ENCODE measurements around the gene PCLO. TPM values are rescaled to one million over a fixed set of nuclear protein-coding genes. Genes with fewer than 3 reads are reported as not detected.

Gene PCLO
- total RNA-seq, 1 donor from 2014 or later: 6.7 TPM

DNA sequence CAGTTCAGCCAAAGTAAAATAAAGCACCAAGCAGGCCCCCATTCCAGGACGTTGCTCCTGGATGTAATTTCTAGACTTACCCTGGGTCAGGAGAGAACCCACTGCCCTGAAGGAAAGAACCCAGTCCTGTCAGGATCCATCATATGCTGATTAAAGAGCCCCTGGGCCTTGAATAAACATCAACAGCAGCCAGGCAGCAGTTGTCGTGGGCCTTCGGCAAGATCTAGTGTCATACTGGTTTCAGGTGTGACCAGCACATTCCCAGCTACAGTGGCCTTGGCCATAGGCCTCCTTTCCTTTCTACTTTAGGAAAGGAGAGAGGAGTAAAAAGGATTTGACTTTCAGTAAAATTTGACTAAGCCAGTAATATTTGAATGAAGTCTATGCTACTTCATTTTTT lies 430.0 kb downstream of the PCLO start:
- TF ChIP-seq, protein P1, sequence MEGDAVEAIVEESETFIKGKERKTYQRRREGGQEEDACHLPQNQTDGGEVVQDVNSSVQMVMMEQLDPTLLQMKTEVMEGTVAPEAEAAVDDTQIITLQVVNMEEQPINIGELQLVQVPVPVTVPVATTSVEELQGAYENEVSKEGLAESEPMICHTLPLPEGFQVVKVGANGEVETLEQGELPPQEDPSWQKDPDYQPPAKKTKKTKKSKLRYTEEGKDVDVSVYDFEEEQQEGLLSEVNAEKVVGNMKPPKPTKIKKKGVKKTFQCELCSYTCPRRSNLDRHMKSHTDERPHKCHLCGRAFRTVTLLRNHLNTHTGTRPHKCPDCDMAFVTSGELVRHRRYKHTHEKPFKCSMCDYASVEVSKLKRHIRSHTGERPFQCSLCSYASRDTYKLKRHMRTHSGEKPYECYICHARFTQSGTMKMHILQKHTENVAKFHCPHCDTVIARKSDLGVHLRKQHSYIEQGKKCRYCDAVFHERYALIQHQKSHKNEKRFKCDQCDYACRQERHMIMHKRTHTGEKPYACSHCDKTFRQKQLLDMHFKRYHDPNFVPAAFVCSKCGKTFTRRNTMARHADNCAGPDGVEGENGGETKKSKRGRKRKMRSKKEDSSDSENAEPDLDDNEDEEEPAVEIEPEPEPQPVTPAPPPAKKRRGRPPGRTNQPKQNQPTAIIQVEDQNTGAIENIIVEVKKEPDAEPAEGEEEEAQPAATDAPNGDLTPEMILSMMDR (conservative IDR thresholded peaks at IDR 0.05): no peak
- Mint-ChIP-seq H3K27me3 (no peaks in the 10 kb centered on the region), H3K4me3 (no peak overlapping the region), H3K4me1 (ENCODE audit: unreplicated experiment) (no peaks in the 10 kb centered on the region), H3K27ac (no peak overlapping the region), H3K9me3 (no peaks in the 10 kb centered on the region), H3K36me3 (no peaks in the 10 kb centered on the region)
- DNase-seq (ENCODE audit: extremely low spot score, unreplicated experiment): no peak

- H3K9me3 Mint-ChIP-seq: no peaks in the 10 kb centered on the region
- H3K27me3 Mint-ChIP-seq: no peaks in the 10 kb centered on the region
- no peaks in the 10 kb centered on the region for H3K4me1 Mint-ChIP-seq (ENCODE audit: unreplicated experiment)
- DNase-seq (ENCODE audit: extremely low spot score, unreplicated experiment): no peak
- no peaks in the 10 kb centered on the region for H3K36me3 Mint-ChIP-seq
- TF ChIP-seq, protein P1 (conservative IDR thresholded peaks at IDR 0.05): peak; percentile 87
- no peak overlapping the region for H3K4me3 Mint-ChIP-seq
- no peak overlapping the region for H3K27ac Mint-ChIP-seq
Observed at GRCh38 chr7:82729172-82730030, 433.3 kb downstream of the PCLO start.

GRCh38 chr7:82726038-82726800 lies 436.5 kb downstream of the PCLO start:
- Mint-ChIP-seq H3K4me3 (no peak overlapping the region), H3K36me3 (no peaks in the 10 kb centered on the region), H3K27ac (no peak overlapping the region), H3K4me1 (ENCODE audit: unreplicated experiment) (no peaks in the 10 kb centered on the region), H3K9me3 (no peaks in the 10 kb centered on the region), H3K27me3 (no peaks in the 10 kb centered on the region)
- TF ChIP-seq, protein P1 (conservative IDR thresholded peaks at IDR 0.05): no peak
- DNase-seq (ENCODE audit: extremely low spot score, unreplicated experiment): no peak

DNA sequence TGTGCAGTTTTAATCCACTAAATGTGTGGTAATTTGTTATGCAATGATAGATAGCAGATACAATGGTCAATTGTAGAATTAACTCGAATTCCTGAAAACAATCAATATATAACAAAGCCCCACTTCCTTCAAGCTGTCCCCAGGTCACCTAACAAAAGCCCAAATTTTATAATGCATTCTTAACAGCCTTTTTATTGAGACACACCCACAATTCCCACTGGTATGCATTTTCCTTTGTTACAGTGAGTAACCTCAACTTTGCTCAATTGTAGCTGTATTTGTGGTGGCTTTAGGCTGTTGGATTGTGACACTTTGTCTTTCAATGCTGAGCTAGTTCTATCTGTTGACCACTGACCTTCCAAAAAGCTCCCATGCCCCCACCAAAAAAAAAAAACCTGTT lies 439.3 kb downstream of the PCLO start:
- no peak for DNase-seq (ENCODE audit: extremely low spot score, unreplicated experiment)
- H3K4me3 Mint-ChIP-seq: no peak overlapping the region
- no peaks in the 10 kb centered on the region for H3K9me3 Mint-ChIP-seq
- H3K36me3 Mint-ChIP-seq: no peaks in the 10 kb centered on the region
- no peak overlapping the region for H3K27ac Mint-ChIP-seq
- no peaks in the 10 kb centered on the region for H3K27me3 Mint-ChIP-seq
- TF ChIP-seq, protein P1 (conservative IDR thresholded peaks at IDR 0.05): no peak
- H3K4me1 Mint-ChIP-seq (ENCODE audit: unreplicated experiment): no peaks in the 10 kb centered on the region

GRCh38 chr7:82722946-82723345 lies 439.7 kb downstream of the PCLO start:
- no peaks in the 10 kb centered on the region for H3K9me3 Mint-ChIP-seq
- TF ChIP-seq, protein P1 (conservative IDR thresholded peaks at IDR 0.05): no peak
- H3K27me3 Mint-ChIP-seq: no peaks in the 10 kb centered on the region
- no peak overlapping the region for H3K4me3 Mint-ChIP-seq
- no peaks in the 10 kb centered on the region for H3K4me1 Mint-ChIP-seq (ENCODE audit: unreplicated experiment)
- no peak overlapping the region for H3K27ac Mint-ChIP-seq
- no peak for DNase-seq (ENCODE audit: extremely low spot score, unreplicated experiment)
- H3K36me3 Mint-ChIP-seq: no peaks in the 10 kb centered on the region

Data from type B pancreatic cell (in vitro differentiated cells).